Measurements from ENCODE around the gene SLC16A4.

Gene SLC16A4

DNA sequence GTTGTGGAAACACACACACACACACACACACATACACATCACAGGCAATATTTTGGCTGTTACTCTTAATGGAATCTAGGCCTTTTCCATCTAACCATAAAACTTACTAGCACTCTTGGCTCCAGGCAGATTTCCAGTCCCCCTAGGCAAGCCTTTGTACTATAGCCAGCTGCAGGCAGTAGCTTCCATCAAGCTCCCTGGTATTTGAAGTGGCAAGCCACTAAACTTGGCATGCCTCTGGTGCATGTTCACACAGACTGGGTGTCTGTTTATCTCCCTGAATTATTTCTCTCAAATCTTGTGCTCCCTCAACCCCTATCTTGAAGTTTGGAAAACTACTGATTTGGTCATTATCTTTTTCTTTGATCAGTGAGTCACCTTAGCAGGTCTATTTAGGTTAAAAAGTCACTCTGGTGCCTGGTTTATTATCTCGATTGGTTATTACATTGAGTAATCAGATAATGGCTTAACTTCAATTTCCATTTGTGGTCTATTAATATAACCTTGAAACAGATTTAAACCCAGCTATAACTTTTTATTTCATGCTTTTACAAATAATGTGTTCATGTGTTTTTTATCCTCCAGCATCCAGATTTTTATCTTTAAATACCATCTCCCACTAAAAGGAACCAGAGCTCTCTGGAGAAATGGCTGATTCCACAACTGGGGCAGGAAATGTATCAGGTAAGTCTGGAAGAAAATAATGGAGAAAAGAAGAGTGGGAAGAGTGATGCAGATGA, 54.4 kb downstream of the SLC16A4 start:
- no peak overlapping the region for H3K4me3 ChIP-seq (ENCODE audit: control insufficient read depth, low read depth, low read length)
- TF ChIP-seq, protein P1, sequence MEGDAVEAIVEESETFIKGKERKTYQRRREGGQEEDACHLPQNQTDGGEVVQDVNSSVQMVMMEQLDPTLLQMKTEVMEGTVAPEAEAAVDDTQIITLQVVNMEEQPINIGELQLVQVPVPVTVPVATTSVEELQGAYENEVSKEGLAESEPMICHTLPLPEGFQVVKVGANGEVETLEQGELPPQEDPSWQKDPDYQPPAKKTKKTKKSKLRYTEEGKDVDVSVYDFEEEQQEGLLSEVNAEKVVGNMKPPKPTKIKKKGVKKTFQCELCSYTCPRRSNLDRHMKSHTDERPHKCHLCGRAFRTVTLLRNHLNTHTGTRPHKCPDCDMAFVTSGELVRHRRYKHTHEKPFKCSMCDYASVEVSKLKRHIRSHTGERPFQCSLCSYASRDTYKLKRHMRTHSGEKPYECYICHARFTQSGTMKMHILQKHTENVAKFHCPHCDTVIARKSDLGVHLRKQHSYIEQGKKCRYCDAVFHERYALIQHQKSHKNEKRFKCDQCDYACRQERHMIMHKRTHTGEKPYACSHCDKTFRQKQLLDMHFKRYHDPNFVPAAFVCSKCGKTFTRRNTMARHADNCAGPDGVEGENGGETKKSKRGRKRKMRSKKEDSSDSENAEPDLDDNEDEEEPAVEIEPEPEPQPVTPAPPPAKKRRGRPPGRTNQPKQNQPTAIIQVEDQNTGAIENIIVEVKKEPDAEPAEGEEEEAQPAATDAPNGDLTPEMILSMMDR (IDR thresholded peaks at IDR 0.05; ENCODE audit: control insufficient read depth, insufficient read depth, low read depth, low read length, missing control alignments), result no peak
- DNase-seq (ENCODE audit: low read depth), result peak; percentile 29

DNA sequence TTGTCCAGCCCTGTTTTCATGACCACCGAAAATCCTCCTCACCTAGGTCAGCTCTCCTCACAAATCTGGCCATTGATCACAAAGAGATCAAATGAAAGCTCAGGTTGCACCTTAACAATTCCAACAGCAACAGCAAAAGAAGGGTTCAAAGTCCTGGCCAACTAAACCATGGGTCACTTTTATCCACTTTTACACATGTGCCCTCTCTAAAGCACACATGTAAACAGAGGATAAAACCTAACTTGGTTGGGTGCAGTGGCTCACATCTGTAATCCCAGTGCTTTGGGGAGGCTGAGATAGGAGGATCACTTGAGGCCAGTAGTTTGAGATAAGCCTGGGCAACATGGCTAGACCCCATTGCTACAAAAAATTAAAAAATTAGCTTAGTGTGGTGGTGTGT, 55.6 kb downstream of the SLC16A4 start:
- H3K4me3 ChIP-seq (ENCODE audit: control insufficient read depth, low read depth, low read length), result no peak overlapping the region
- TF ChIP-seq, protein P1 (IDR thresholded peaks at IDR 0.05; ENCODE audit: control insufficient read depth, insufficient read depth, low read depth, low read length, missing control alignments), result no peak
- DNase-seq (ENCODE audit: low read depth), result no peak

DNA sequence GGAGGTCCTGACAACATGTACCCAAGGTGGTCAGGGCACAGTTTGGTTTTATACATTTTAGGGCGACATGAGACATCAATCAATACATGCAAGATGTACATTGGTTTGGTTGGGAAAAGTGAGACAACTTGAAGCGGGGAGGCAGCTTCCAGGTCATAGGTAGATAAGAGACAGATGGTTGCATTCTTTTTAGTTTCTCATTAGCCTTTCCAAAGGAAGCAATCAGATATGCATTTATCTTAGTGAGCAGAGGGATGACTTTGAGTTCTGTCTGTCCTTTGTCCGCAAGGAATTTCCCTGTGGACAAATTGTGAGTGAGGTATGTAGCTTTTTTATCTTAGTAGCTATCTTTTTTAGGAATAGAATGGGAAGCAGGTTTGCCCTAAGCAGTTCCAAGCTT, 62.1 kb downstream of the SLC16A4 start:
- TF ChIP-seq, protein P1 (IDR thresholded peaks at IDR 0.05; ENCODE audit: control insufficient read depth, insufficient read depth, low read depth, low read length, missing control alignments), result no peak
- DNase-seq (ENCODE audit: low read depth), result no peak

DNA sequence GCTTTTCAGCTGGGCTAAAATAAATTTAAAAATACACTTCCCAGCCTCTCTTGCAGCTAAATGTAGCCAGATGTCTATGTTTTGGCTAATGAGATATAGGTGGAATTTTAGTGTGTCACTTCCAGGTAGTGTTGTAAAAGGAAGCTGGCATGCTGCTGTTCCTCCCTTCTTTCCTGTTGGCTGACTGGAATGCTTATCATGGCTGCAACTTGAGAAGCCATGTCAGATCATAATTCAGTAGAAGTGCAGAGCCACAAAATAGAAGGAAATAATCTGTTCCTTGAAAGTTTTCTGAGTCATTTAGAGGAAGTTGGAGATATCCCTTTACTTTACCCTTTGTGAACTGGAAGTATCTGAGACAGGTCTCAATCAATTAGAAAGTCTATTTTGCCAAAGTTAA, 62.6 kb downstream of the SLC16A4 start:
- TF ChIP-seq, protein P1 (IDR thresholded peaks at IDR 0.05; ENCODE audit: control insufficient read depth, insufficient read depth, low read depth, low read length, missing control alignments), result no peak
- H3K4me3 ChIP-seq (ENCODE audit: control insufficient read depth, low read depth, low read length), result no peak overlapping the region
- DNase-seq (ENCODE audit: low read depth), result no peak

More for the DNA sequence above, 62.1 kb downstream of the SLC16A4 start:
- no peak overlapping the region for H3K4me3 ChIP-seq (ENCODE audit: control insufficient read depth, low read depth, low read length)

DNA sequence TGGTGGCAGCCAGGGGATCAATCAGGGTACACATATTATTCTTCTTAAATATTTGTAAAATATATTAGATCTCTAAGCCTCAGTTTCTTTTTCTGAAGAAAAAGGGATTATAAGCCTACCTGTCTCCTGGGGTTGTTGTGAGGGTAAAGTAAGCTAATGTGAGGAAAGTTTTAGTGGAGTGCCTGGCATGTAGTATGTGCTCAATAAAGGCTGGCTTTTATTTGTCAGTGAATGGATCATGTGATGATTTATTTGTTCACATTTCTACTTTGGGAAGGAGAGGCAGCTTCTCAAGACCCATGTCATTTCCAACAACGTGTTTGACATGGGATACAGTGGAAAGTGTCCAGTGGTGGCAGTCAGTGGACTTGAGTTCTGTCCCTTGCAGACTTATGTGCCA, 64.0 kb downstream of the SLC16A4 start:
- TF ChIP-seq, protein P1 (IDR thresholded peaks at IDR 0.05; ENCODE audit: control insufficient read depth, insufficient read depth, low read depth, low read length, missing control alignments), result no peak
- H3K4me3 ChIP-seq (ENCODE audit: control insufficient read depth, low read depth, low read length), result no peak overlapping the region
- DNase-seq (ENCODE audit: low read depth), result no peak

DNA sequence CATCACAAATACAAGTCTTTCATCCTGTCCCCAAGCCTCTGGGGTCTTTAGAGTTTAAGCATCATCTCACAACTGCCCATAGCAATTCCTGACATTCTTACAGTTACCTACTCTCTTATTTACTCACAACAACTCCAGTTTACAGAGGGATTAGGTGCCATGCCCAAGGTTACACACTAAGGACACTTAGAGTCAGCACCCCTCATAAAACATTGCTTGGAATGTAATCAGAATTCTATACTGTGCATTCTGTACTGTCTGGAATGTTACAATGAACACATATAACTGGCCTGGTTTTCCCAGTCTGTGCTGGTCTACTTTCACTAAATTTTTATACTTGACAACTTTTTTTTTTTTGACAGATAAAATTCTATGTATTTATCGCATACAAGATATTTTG, 66.2 kb downstream of the SLC16A4 start:
- no peak for DNase-seq (ENCODE audit: low read depth)

More for the DNA sequence above, 66.2 kb downstream of the SLC16A4 start:
- H3K4me3 ChIP-seq (ENCODE audit: control insufficient read depth, low read depth, low read length), result no peak overlapping the region
- TF ChIP-seq, protein P1 (IDR thresholded peaks at IDR 0.05; ENCODE audit: control insufficient read depth, insufficient read depth, low read depth, low read length, missing control alignments), result no peak
